Large intestine (tissue), 3 donors: ENCODE measurements around the gene DDX39A. TPM values are rescaled to one million over a fixed set of nuclear protein-coding genes. Genes with fewer than 3 reads are reported as not detected.

Source experiments
- DNase-seq, 2 donors: peaks; one replicate each; pipeline versions ENCODE4 v3.0.0 to v3.0.0-alpha.2; 2013
- H3K27ac ChIP-seq: one replicate; pipeline ENCODE4 v1.5.1; 2013; ENCODE audit warnings: low read length
- H3K27me3 ChIP-seq: 2 replicates; pipeline ENCODE4 v1.6.1; 2013; ENCODE audit warnings: low read length; ENCODE audit not compliant: control insufficient read depth, insufficient read depth
- H3K36me3 ChIP-seq: 2 replicates; pipeline ENCODE4 v1.6.1; 2013; ENCODE audit warnings: low read length; ENCODE audit not compliant: control insufficient read depth, insufficient read depth
- H3K4me1 ChIP-seq: one replicate; pipeline ENCODE4 v1.6.1; 2013; ENCODE audit warnings: low read length; ENCODE audit not compliant: control insufficient read depth, insufficient read depth
- H3K4me3 ChIP-seq: one replicate; pipeline ENCODE4 v1.5.1; 2013; ENCODE audit warnings: low read length
- H3K9me3 ChIP-seq: one replicate; pipeline ENCODE4 v1.6.1; 2013; ENCODE audit warnings: mild to moderate bottlenecking, low read depth, low read length, moderate library complexity; ENCODE audit not compliant: control insufficient read depth
- WGBS: methylation state at CpG from one replicate; pipeline ENCODE4 v1.1.5; 2013; ENCODE audit warnings: low lambda C conversion rate; ENCODE audit not compliant: insufficient coverage; 5-methylcytosine and 5-hydroxymethylcytosine counted together
- polyA plus RNA-seq: library from polyadenylated mRNA; unstranded; fragments of 120-200 nt; gene quantifications from one replicate; pipeline ENCODE4 v1.2.1, GENCODE V29; 2013

Gene DDX39A
- polyA plus RNA-seq, 1 donor: 69.2 TPM

DNA sequence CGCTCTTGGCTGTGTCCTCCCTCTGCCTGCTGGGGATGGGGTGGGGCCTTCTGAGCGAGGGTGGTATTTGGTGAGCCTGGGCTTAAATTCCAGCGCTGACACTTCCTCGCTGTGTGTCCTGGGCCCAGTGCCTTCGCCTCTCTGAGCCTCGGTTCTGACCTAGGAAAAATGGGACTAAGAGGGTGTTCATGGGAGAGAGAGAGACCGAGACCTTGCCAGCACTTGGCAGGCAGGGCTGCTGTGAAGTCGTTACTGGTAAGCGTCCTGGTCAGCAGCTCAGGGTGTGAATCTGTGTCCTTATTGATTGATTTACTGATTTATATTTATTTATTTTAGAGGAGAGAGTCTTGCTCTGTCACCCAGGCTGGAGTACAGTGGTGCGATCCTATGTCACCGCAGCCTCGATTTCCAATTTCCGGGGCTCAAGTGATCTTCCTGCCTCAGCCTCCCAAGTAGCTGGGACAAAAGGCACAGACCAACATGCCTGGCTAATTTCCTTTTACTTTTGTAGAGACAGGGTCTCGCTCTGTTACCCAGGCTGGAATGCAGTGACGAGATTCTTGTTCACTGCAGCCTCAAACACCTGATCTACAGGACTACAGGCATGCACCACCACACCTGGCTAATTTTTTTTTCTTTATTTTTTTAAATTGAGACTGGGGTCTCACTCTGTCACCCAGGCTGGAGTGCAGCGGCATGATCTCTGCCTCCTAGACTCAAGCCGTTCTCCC lies 16.3 kb upstream of the DDX39A start:
- no peak for DNase-seq
- 100% methylated on average over 2 of the region's 17 CpGs for WGBS
- Histone ChIP-seq H3K36me3 (no peaks in the 10 kb centered on the region), H3K27ac (no peak overlapping the region), H3K27me3 (peaks cover 7% of the 10 kb centered on the region), H3K4me3 (no peak overlapping the region), H3K9me3 (no peaks in the 10 kb centered on the region), H3K4me1 (peaks cover 29% of the 10 kb centered on the region)

DNA sequence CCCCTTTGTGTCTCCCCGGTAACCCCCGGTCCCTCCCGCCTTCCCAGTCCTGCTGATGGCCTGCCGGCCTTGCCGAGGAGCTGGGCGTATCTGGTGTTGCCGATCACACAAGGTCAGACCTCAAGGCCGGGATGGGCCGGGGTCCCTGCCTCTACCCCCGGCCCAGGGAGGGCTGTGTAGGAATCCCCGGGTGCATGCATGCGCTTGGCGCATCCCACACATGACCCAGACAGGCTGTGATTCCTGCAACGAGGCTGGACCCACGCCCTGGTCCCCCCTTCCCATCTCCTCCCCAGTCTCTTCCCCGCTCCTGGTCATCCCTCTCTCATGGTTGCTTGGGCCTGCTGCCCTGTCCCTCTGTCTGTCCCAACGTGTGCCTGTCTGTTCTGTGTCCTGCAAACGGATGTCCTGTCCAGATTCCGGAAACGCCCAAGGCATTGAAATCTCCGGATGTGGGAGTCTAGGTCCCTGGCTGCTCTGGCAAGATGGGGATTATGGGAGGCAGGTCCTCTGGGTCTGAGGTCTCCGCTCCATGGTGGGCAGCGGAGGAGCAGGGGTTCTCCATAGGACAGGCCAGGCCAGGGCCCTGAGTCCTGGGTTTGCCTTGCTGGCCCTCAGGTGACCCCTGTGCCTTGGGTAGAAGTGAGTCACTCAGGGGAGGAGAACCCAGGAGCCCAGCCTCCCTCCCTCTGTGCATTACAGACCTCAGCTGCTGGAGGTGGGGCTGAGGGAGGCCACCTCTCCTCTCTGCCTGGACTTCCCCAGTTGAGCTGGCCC lies 15.6 kb upstream of the DDX39A start:
- no CpG with 5 or more reads among the region's 23 CpGs for WGBS
- Histone ChIP-seq H3K27ac (no peak overlapping the region), H3K27me3 (peaks cover 7% of the 10 kb centered on the region), H3K9me3 (no peaks in the 10 kb centered on the region), H3K4me1 (peaks cover 21% of the 10 kb centered on the region), H3K36me3 (no peaks in the 10 kb centered on the region), H3K4me3 (peak overlapping the region; percentile 80)
- peak; percentile 46 to 50 for DNase-seq

DNA sequence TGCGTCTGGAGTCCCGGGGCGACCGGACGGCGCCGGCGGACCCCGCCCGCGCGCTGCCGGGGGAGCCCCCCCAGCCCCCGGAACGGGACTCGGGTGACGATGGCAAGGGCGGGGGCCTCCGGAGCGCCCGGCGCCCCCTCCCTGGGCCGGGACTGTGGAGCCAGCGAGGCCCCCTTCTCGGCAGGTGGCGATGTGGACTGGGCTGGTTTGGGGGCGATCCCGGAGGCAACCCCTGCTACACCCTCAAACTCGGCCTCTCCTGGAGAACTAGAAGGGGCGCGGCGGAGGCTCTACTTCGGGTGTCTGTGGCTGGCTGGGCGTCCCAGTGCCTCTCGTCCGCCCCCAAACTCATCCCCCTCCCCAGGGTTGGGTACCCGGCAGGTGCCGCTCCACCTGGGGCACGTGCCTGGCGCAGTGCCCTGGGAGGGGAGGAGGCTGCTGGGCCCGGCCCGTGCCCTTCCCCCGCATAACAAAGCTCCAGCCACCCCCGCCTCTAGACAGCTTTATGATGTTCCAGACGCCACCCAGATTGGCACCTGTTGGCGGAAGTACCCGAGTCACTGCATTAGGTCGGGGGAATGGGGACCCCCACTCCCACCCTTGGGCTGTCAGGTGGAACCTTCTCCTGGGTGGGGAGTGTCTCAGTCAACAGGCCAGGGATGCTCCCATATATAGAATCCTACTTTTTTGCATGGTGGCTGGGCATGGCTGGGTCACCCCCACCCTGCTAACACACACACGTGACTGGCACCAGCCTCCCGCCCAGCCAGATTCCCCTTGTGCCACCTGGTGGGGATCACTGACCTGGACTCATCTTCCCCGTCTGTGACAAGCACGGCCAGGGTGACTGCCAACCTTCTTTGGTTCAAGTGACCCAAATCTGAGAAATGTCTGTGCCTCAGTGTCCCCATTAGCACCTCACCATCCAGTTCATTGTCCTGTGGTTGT lies 14.7 kb upstream of the DDX39A start:
- DNase-seq: peak in 1 of 2 donors; percentile 59
- H3K27me3 ChIP-seq: peaks cover 10% of the 10 kb centered on the region
- H3K9me3 ChIP-seq: no peaks in the 10 kb centered on the region
- H3K4me3 ChIP-seq: peak overlapping the region; percentile 80
- H3K36me3 ChIP-seq: no peaks in the 10 kb centered on the region
- WGBS: no CpG with 5 or more reads among the region's 52 CpGs
- H3K27ac ChIP-seq: peak overlapping the region; percentile 48
- H3K4me1 ChIP-seq: peaks cover 19% of the 10 kb centered on the region

DNA sequence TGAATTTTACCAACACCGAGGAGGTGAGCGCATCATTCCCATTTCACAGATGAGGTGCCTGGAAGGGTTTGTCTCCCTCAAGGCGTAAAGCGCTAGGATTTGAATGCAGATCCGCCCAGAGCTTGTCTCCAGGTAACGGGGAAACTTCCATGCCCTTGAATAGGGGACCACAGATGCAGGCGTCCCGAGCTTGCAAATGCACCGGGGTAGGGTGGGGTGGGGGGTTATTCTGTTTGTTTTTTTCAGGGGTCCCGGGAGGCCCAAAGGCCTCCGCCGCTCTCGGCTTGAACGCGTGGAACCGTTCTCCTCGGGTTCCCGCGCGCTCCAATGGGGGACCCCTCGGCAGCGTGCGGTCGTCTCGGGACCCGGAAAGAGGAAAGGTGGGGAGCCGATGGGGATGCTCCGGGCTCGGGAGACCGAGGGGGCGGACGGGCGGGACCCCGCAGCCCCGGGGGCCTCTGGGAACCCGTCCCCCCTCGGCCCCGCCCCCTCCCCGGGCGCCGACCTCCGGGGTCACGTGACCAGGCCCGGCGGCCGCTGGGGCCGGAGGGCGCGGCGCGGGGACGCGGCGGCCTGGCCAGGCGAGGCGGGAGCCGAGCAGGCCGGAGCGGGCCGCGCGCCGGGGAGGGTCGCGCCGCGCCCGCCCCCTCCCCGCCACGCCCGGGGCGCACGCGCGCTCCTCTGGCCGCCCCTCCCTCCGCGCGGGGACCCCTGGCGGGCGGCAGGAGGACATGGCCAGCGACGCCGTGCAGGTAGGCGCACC lies 13.8 kb upstream of the DDX39A start, which contains the start of gene PKN1:
Gene PKN1 (plus strand): TSS at position 516 of the 763 bp plus-strand sequence. CDS start 216 bp downstream, at position 732.
- Histone ChIP-seq H3K27me3 (peaks cover 10% of the 10 kb centered on the region), H3K27ac (peak within 1 kb of the TSS; percentile 48), H3K4me1 (peaks cover 19% of the 10 kb centered on the region), H3K36me3 (no peaks in the 10 kb centered on the region), H3K9me3 (no peaks in the 10 kb centered on the region), H3K4me3 (peak within 1 kb of the TSS; percentile 80)
- DNase-seq: peak in 1 of 2 donors; percentile 46
- no CpG with 5 or more reads among the region's 85 CpGs for WGBS

DNA sequence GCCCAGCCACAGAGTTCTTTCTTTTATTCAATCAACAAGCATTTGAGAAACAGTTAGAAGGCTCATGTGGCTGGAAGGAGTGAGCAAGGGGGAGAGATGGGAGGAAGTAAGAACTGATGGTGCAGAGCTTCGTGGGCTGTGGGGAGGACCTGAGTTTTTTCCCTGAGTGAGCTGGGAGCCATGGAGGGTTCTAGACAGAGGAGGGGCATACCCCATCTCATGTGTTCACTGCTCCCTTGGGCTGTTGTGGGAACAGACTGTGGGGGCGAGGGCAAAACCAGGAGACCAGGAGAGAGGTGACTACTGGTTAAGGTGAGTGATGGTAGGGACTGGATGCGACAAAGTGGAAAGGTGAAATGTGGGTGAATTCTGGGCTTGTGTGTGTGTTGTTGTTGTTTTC lies 11.6 kb upstream of the DDX39A start:
- Histone ChIP-seq H3K27me3 (peaks cover 10% of the 10 kb centered on the region), H3K27ac (no peak overlapping the region), H3K9me3 (no peaks in the 10 kb centered on the region), H3K36me3 (no peaks in the 10 kb centered on the region), H3K4me1 (peaks cover 19% of the 10 kb centered on the region), H3K4me3 (no peak overlapping the region)
- DNase-seq: no peak
- no CpG with 5 or more reads among the region's 3 CpGs for WGBS

DNA sequence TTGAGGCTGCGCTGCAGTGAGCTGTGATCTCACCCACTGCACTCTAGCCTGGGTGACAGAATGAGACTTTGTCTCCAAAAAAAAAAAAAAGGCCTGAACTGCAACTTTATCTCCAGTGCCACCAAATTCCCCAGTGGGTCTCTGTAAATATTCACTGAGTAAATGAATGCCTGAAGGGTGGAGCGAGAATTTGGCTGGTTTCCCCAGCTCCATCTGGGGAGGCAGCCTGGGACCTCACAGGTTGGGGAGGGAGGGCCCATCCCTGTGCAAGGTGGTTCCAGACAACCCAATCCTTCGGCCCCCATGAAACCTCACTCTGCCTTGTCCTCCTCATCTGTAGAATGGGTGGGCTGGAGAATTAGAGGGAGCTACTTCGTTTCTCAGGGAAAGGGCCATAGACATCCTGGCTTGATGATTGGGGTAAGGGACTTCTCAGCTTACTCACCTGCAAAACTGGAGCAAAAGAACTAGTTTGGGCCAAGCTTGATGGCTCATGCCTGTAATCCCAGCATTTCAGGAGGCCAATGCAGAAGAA lies 9.8 kb upstream of the DDX39A start:
- Histone ChIP-seq H3K4me3 (no peak overlapping the region), H3K9me3 (no peaks in the 10 kb centered on the region), H3K4me1 (peaks cover 5% of the 10 kb centered on the region), H3K27ac (no peak overlapping the region), H3K36me3 (no peaks in the 10 kb centered on the region), H3K27me3 (peaks cover 10% of the 10 kb centered on the region)
- no CpG with 5 or more reads among the region's 4 CpGs for WGBS
- DNase-seq: no peak

DNA sequence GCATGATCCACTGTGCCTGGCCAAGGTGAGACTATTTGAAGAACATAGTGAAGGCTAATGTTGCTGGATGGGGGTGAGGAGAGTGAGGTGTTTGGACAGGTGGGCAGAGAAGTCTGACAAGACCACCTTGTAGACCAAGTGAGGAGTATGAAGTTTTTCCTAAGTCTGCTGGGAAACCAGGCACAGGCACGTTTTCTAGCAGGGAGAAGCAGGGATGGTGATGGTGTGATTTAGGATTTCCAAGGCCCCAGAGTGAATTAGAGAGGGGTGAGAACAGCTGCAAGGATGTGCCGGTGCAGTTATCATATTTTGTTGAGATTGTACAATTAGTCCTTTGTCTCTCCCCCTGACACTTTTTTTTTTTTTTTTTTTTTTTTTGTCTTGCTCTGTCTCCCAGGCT lies 8.3 kb upstream of the DDX39A start:
- no peak overlapping the region for H3K4me3 ChIP-seq
- H3K9me3 ChIP-seq: no peaks in the 10 kb centered on the region
- WGBS: no CpG with 5 or more reads among the region's 2 CpGs
- H3K4me1 ChIP-seq: no peaks in the 10 kb centered on the region
- no peaks in the 10 kb centered on the region for H3K36me3 ChIP-seq
- H3K27ac ChIP-seq: no peak overlapping the region
- peaks cover 10% of the 10 kb centered on the region for H3K27me3 ChIP-seq
- DNase-seq: no peak

DNA sequence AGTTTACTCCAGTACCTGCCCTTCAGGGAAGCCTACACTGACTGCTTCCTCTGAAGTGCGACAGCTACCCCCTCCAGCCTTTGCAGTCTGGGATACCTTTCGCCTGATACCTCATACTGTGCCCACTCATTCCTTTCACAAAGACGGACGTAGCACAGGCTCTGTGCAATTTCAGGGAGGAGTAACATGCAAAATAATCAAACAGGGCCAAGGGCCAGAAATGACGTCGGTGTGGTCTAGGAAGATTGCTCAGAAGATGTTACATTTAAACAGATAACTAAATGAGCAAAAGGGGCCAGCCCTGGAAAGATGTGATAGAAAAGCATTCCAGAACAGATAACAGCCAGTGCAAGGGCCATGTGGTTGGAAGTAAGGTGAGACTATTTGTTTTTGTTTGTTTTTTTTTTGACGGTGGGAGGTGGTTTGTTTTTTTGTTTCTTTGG lies 6.6 kb upstream of the DDX39A start:
- Histone ChIP-seq H3K4me1 (no peaks in the 10 kb centered on the region), H3K9me3 (no peaks in the 10 kb centered on the region), H3K4me3 (no peak overlapping the region), H3K27ac (no peak overlapping the region), H3K27me3 (peaks cover 3% of the 10 kb centered on the region), H3K36me3 (no peaks in the 10 kb centered on the region)
- WGBS: 39% methylated on average over 3 of the region's 7 CpGs
- no peak for DNase-seq

DNA sequence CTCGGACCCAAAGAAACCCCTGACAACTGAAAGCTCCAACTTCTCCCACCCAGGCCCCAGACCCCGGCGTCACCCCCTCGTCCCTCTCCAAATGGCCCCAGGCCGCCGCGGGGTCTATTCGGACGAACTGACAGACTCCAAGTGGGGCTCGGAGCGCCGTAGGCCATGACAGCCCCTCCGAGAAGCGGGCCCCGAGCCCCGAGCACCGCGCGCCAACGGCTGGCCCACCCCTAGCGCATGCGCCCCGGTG lies 360 bp downstream of the DDX39A start:
- Histone ChIP-seq H3K4me3 (peak overlapping the region; percentile 92), H3K9me3 (peaks cover 3% of the 10 kb centered on the region), H3K27ac (peak overlapping the region; percentile 94), H3K36me3 (peaks cover 12% of the 10 kb centered on the region), H3K27me3 (no peaks in the 10 kb centered on the region), H3K4me1 (peaks cover 9% of the 10 kb centered on the region)
- no CpG with 5 or more reads among the region's 23 CpGs for WGBS
- no peak for DNase-seq
